Gastroesophageal sphincter (tissue), 3 donors: ENCODE data around the gene CNTNAP2.

ENCODE experiments used
- CTCF ChIP-seq, 4 experiments: fragments of 200-600 bp in 2 of 4; fragments of 450-650 bp in 2 of 4; sonication (generic) in 1 of 4; IDR thresholded peaks; one replicate each; pipeline ENCODE4 v1.5.1; 2017 to 2019; ENCODE audit warnings: antibody characterized with exemption in 4 of 4, mild to moderate bottlenecking in 2 of 4, moderate library complexity in 2 of 4
- EP300 ChIP-seq: sonication (generic); formaldehyde crosslinking; IDR thresholded peaks from one replicate; pipeline ENCODE4 v1.6.1; 2017; ENCODE audit warnings: antibody characterized with exemption, mild to moderate bottlenecking
- POLR2AphosphoS5 ChIP-seq: sonication (generic); formaldehyde crosslinking; IDR thresholded peaks from one replicate; pipeline ENCODE4 v1.6.1; 2017; ENCODE audit warnings: antibody characterized with exemption

- no peak for TF ChIP-seq CTCF (IDR thresholded peaks at IDR 0.05)
- TF ChIP-seq POLR2AphosphoS5: no peak
- TF ChIP-seq EP300: no peak
Measured at GRCh38 chr7:146126767-146127509, 10.3 kb downstream of the CNTNAP2 start.
